ENCODE data around the gene HOXC9. TPM values are rescaled to one million over a fixed set of nuclear protein-coding genes. Genes with fewer than 3 reads are reported as not detected.

Gene HOXC9
- total and polyA plus RNA-seq, 9 of the 15 experiments (the other 6 are each of a cell fraction or from before 2014, with no cell fraction given): 1.1 to 10.5 (median 9.3) TPM

- DNase-seq (ENCODE audit: extremely low read depth in 1 of 4, low spot score in 3 of 4) (no peak), ATAC-seq (no peak), FAIRE-seq (no peak)
- no peak overlapping the region for H3K4me3 ChIP-seq
- no peak overlapping the region for H3K9ac ChIP-seq (ENCODE audit: insufficient read depth in 1 of 2, low read depth in 2 of 2, low read length in 2 of 2)
- BruUV-seq (replicated peaks): no TSS peak
- no peaks in the 10 kb centered on the region for H3K9me1 ChIP-seq (ENCODE audit: control insufficient read depth, insufficient read depth, low read length)
- H3K4me1 ChIP-seq (replicated peaks in 1 of 2; ENCODE audit: control insufficient read depth in 2 of 2, insufficient read depth in 2 of 2, low read length in 2 of 2): peaks cover 0 to 12% of the 10 kb centered on the region in 2 experiments; a peak in 4 of 5 replicates
- no peaks in the 10 kb centered on the region; the same call in 1 of the 2 replicates for H4K20me1 ChIP-seq (replicated peaks; ENCODE audit: control insufficient read depth, insufficient read depth, low read length)
- H2AFZ ChIP-seq (ENCODE audit: low read depth, low read length): no peak overlapping the region
- 3% methylated on average over 5 of the region's 5 CpGs for WGBS (ENCODE audit: insufficient coverage, low coverage, missing lambda C conversion rate)
- H3K79me2 ChIP-seq (ENCODE audit: control insufficient read depth, insufficient read depth, low read length): no peaks in the 10 kb centered on the region
- no peaks in the 10 kb centered on the region for H3K36me3 ChIP-seq (ENCODE audit: control insufficient read depth, insufficient read depth, low read length)
- no peak overlapping the region for H3K4me2 ChIP-seq (ENCODE audit: insufficient read depth, low read length)
- peaks cover 79 to 86% of the 10 kb centered on the region in 2 experiments for H3K27me3 ChIP-seq (ENCODE audit: control insufficient read depth in 2 of 2, insufficient read depth in 2 of 2, low read length in 2 of 2)
- in situ Hi-C loops (cut with MboI): no loop called here
- intact Hi-C loops (cut with micrococcal nuclease): no loop called here
- TF ChIP-seq SFPQ (IDR thresholded peaks at IDR 0.05; ENCODE audit: low read depth, low read length) (no peak), ZNF143 (CRISPR knock-in tag; IDR thresholded peaks at IDR 0.05) (no peak), KLF1 (tag; IDR thresholded peaks at IDR 0.05) (no peak), ZNF184 (CRISPR knock-in tag; IDR thresholded peaks at IDR 0.05) (no peak), CGGBP1 (CRISPR knock-in tag; IDR thresholded peaks at IDR 0.05) (no peak), PTTG1 (tag; IDR thresholded peaks at IDR 0.05; ENCODE audit: low read depth) (no peak), LCOR (CRISPR knock-in tag; IDR thresholded peaks at IDR 0.05) (no peak)
- ChIA-PET CTCF (ENCODE audit: low intra/inter-chr PET ratio) (no interaction called here), POLR2A (interaction anchor here (0.9 kb wide), 1 partner anchor 30 kb away, joined by 3 read pairs; no protein-coding TSS in a partner anchor)
- no peak overlapping the region for H3K27ac ChIP-seq (ENCODE audit: extremely low read depth, low read depth, low read length)
- H3K9me3 ChIP-seq (replicated peaks; ENCODE audit: control insufficient read depth, insufficient read depth, low read depth, low read length): no peaks in the 10 kb centered on the region
Observed at GRCh38 chr12:53967421-53967925, 32.5 kb upstream of the HOXC9 start.
